Anterior cingulate cortex (tissue), 58 donors: ENCODE data around the gene TET3.

Experiments
- DNase-seq, 58 donors: peaks; one replicate each; lab custom pipeline; 2025; lab: John Stamatoyannopoulos, UW

Gene TET3

DNA sequence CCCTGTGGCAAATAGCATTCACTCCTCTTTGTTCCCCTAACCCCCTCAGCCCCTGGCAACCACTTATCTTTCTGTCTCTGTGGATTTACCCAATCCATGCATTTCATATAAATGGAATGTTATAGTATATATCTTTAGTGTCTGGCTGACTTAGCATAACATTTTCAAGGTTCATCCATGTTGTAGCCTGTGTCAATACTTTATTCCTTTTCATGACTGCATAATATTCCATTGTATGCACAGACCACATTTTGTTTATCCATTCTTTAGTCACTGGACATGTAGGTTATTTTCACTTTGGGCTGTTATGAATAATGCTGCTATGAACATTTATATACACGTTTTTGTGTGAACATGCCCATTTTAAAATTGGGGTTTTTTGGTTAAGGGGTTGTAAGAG, 42.8 kb downstream of the TET3 start:
- no peak for DNase-seq

DNA sequence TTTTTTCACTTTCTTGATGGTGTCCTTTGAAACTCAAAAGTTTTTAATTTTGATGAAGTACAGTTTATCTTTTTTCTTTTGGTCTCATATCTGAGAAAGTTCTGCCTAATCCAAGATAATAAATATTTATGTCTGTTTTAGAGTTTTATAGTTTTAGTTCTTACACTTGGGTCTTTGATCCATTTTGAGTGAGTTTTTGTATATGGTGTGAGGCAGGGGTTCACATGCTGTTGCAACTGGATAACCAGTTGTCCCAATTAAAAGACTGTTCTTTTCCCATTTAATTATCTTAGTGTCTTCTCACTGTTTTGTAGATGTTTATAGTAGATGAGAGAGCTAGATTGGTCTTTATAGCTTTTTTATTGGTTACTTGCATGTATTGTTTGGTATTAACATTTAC, 43.6 kb downstream of the TET3 start:
- no peak for DNase-seq

DNA sequence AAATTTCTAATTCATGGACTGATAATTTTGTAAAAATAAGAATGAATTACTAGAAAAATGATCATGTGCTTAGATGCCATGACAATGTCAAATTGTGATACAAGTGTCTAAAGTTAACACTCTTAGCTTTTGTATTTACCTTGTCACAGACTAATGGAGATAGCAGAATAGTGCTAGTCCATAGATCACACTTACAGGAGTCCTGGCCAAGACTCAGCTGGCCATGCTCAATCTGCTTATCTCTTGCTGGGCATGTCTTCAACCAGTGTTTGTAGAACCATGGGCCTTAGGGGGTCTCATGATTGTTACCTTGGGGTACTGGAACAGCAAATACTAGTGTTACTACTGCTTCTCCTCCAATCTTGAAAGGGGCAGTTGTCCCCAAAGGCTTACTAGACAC, 44.0 kb downstream of the TET3 start:
- no peak for DNase-seq

DNA sequence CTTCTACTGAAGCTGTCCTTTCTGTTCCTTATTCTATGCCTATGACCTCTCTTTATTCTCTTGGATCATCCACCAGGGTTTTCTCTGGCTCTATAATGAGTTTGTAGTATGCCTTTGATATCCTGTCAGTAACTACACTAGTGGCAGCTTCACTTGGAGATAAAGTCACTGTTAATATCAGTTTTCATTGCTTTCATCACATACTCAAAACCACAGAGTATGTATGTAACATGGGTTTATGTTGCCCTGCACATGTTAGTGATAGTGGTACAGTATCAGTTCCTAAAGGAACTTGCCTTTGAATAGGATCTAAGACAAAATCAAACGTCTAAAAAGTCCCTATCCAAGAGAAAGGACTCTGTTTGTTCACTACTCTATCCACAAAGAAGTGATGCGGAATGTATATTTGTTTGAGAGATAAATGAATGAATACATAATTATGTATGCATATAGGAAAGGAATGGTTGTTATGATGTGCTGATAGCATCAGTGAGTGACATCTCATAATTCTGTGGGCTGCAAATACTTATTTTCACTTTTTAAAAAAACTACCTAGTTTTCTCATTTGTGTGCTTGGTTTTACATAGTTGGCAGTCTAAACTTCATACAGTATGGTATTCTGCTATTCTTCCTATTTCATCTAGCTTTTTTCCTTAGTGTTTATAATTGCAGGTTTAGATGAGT, 45.1 kb downstream of the TET3 start:
- DNase-seq = no peak

DNA sequence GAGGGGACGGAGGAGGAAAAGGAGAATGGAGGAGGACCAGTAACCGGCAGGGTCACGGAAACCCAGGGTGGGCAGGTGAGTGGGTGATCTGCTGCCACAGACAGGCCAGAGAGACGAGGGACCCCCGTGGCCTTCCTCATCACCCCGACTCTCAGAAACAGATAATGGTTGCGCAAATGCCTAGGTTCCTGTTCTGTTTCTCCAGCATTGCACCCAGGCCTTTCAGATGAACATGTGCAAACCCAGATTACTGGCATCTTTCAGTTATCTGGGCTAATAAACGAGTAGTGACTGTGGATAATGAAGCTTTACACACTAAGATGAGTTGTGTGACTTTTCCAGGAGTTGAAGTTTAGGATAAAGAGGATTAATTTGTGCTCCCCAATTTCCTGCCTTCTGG, 46.5 kb downstream of the TET3 start:
- DNase-seq = no peak

DNA sequence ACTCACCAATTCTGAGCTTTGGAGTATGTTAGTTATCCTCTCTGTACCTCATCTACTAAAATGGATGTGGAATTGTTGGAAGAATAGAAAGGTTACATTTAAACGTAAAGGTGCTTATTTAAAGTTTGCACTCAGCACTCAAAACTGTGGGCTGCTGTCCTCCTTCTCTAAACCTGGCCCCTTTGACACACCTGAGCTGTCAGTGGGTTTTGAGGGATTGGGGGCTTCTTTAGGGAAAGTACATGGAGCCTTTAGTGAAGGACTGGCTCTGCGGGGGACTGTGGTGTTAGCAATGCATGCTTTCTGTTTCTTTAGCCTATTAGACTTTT, 47.2 kb downstream of the TET3 start:
- DNase-seq = no peak

DNA sequence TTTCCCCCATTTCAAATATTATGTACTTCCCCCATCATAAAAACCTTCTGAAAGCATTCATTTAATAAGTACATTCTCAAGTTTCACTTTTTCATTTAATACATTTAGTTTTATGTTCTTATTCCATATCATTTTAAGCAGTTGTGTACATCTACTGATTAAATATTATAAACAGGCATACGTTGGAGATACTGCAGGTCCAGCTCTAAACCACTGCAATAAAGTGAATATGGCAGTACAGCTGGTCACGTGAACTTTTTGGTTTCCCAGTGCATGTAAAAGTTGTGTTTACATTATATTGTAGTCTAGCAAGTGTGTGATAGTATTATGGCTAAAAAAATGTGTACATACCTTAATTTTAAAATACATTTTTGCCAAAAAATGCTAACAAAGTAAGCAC, 48.7 kb downstream of the TET3 start:
- no peak for DNase-seq
